GM10847 (cell line): ENCODE measurements around the gene FIG4.

Source experiments
- POLR2A ChIP-seq: IDR thresholded peaks from 2 replicates; pipeline ENCODE4 v1.6.1; 2011; ENCODE audit not compliant: insufficient read length; ENCODE audit errors: extremely low read depth

Gene FIG4

GRCh38 chr6:109804020-109804419 lies 112.9 kb downstream of the FIG4 start:
- TF ChIP-seq POLR2A, result no peak

GRCh38 chr6:109807881-109808280 lies 116.8 kb downstream of the FIG4 start:
- no peak for TF ChIP-seq POLR2A

- no peak for TF ChIP-seq POLR2A
Measured at GRCh38 chr6:109808837-109809236, 117.7 kb downstream of the FIG4 start.

- no peak for TF ChIP-seq POLR2A
Measured at GRCh38 chr6:109815054-109815453, 124.0 kb downstream of the FIG4 start.

- TF ChIP-seq POLR2A, result no peak
Measured at GRCh38 chr6:109816452-109817374, 125.6 kb downstream of the FIG4 start.

GRCh38 chr6:109820706-109821350 lies 129.7 kb downstream of the FIG4 start:
- TF ChIP-seq POLR2A, result no peak

- no peak for TF ChIP-seq POLR2A
Measured at GRCh38 chr6:109821428-109821827, 130.3 kb downstream of the FIG4 start.

GRCh38 chr6:109824105-109824504 lies 133.0 kb downstream of the FIG4 start:
- no peak for TF ChIP-seq POLR2A

GRCh38 chr6:109826551-109826950 lies 135.5 kb downstream of the FIG4 start:
- TF ChIP-seq POLR2A, result no peak

- TF ChIP-seq POLR2A, result no peak
Measured at GRCh38 chr6:109834131-109834530, 143.0 kb downstream of the FIG4 start.

GRCh38 chr6:109834595-109835437 lies 143.7 kb downstream of the FIG4 start:
- no peak for TF ChIP-seq POLR2A

- TF ChIP-seq POLR2A, result no peak
Measured at GRCh38 chr6:109840034-109840433, 148.9 kb downstream of the FIG4 start.

- TF ChIP-seq POLR2A, result no peak
Measured at GRCh38 chr6:109840796-109841195, 149.7 kb downstream of the FIG4 start.

- no peak for TF ChIP-seq POLR2A
Measured at GRCh38 chr6:109841869-109842268, 150.8 kb downstream of the FIG4 start.

GRCh38 chr6:109852713-109853112 lies 161.6 kb downstream of the FIG4 start:
- no peak for TF ChIP-seq POLR2A
